ENCODE measurements around the gene PPP1CB.

Gene PPP1CB

DNA sequence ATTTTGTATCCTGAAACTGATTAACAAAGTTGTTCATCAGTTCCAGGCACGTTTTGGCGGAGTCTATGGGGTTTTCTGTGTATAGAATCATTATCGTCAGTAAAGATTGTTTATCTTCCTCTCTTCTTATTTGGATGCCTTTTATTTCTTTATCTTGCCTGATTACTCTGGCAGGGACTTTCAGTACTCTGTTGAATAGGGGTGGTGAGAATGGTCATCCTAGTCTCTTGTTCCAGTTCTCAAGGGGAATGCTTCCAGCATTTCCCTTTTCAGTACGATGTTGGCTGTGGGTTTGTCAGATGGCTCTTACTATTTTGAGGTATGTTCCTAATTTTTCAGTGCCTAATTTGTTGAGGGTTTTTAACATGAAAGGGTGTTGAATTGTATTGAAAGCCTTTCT is 45.0 kb downstream of the PPP1CB start:
- Histone ChIP-seq H3K4me2 (ENCODE audit: low read length) (no peak overlapping the region), H3K27ac (ENCODE audit: low read depth, low read length) (no peak overlapping the region), H3K9me3 (ENCODE audit: control insufficient read depth, insufficient read depth, low read length) (no peaks in the 10 kb centered on the region), H3K4me1 (ENCODE audit: control insufficient read depth, low read length) (no peaks in the 10 kb centered on the region), H3K4me3 (ENCODE audit: low read length) (no peak overlapping the region), H3K9me2 (replicated peaks; ENCODE audit: control insufficient read depth, low read length) (no peaks in the 10 kb centered on the region), H3K36me3 (ENCODE audit: control insufficient read depth, low read length) (peaks cover 74% of the 10 kb centered on the region), H3K27me3 (ENCODE audit: control insufficient read depth, low read length) (no peaks in the 10 kb centered on the region), H4K20me1 (ENCODE audit: control insufficient read depth, insufficient read depth, low read depth, low read length) (peaks cover 10% of the 10 kb centered on the region; the same call in 1 of the 2 replicates), H3F3A (ENCODE audit: control insufficient read depth, insufficient read depth) (0 out of 2 replicates have a peak, but pooled peaks cover 3% of the 10 kb centered on the region), H3K79me2 (ENCODE audit: control insufficient read depth, low read length) (peaks cover 28% of the 10 kb centered on the region)
- no peak for TF ChIP-seq CTCF (IDR thresholded peaks at IDR 0.05; ENCODE audit: low read depth, low read length, poor library complexity, severe bottlenecking)
- no peak for TF ChIP-seq EZH2phosphoT487 (IDR thresholded peaks at IDR 0.05; ENCODE audit: borderline replicate concordance, low read length)

DNA sequence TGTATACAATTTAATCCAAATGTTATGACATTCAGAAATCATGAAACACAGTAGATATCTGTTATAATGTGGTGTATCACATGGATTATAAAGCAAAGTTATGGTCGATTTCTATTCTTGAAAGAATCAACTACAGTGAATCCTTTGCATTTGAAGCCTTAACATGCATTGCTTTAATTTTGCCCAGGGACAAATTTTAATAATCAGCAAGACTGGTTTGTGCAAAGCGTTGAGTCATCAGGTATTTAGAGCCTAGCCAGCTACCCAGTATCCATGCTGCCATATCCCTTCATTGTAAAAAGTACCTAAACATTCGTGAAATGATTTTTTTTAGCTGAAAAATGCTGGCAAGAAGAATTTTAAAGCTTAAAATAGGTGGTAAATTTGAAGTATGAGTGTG is 50.1 kb downstream of the PPP1CB start:
- Histone ChIP-seq H3K4me1 (ENCODE audit: control insufficient read depth, low read length) (no peaks in the 10 kb centered on the region), H3K9me2 (replicated peaks; ENCODE audit: control insufficient read depth, low read length) (no peaks in the 10 kb centered on the region), H4K20me1 (ENCODE audit: control insufficient read depth, insufficient read depth, low read depth, low read length) (peaks cover 5% of the 10 kb centered on the region; the same call in 1 of the 2 replicates), H3K36me3 (ENCODE audit: control insufficient read depth, low read length) (peaks cover 62% of the 10 kb centered on the region), H3K27me3 (ENCODE audit: control insufficient read depth, low read length) (no peaks in the 10 kb centered on the region), H3K4me2 (ENCODE audit: low read length) (no peak overlapping the region), H3K79me2 (ENCODE audit: control insufficient read depth, low read length) (peaks cover 5% of the 10 kb centered on the region), H3F3A (ENCODE audit: control insufficient read depth, insufficient read depth) (no peaks in the 10 kb centered on the region), H3K4me3 (ENCODE audit: low read length) (no peak overlapping the region), H3K9me3 (ENCODE audit: control insufficient read depth, insufficient read depth, low read length) (no peaks in the 10 kb centered on the region), H3K27ac (ENCODE audit: low read depth, low read length) (no peak overlapping the region)
- no peak for TF ChIP-seq CTCF (IDR thresholded peaks at IDR 0.05; ENCODE audit: low read depth, low read length, poor library complexity, severe bottlenecking)
- no peak for TF ChIP-seq EZH2phosphoT487 (IDR thresholded peaks at IDR 0.05; ENCODE audit: borderline replicate concordance, low read length)

GRCh38 chr2:28802975-28803429 is 51.4 kb downstream of the PPP1CB start:
- H3K4me1 ChIP-seq (ENCODE audit: control insufficient read depth, low read length): no peaks in the 10 kb centered on the region
- H3K27ac ChIP-seq (ENCODE audit: low read depth, low read length): no peak overlapping the region

More at GRCh38 chr2:28802975-28803429, 51.4 kb downstream of the PPP1CB start:
- Histone ChIP-seq H3F3A (ENCODE audit: control insufficient read depth, insufficient read depth) (peaks cover 7% of the 10 kb centered on the region), H3K36me3 (ENCODE audit: control insufficient read depth, low read length) (peaks cover 51% of the 10 kb centered on the region), H3K27me3 (ENCODE audit: control insufficient read depth, low read length) (no peaks in the 10 kb centered on the region), H3K9me2 (replicated peaks; ENCODE audit: control insufficient read depth, low read length) (no peaks in the 10 kb centered on the region), H3K4me3 (ENCODE audit: low read length) (no peak overlapping the region), H3K4me2 (ENCODE audit: low read length) (no peak overlapping the region), H3K9me3 (ENCODE audit: control insufficient read depth, insufficient read depth, low read length) (no peaks in the 10 kb centered on the region), H3K79me2 (ENCODE audit: control insufficient read depth, low read length) (no peaks in the 10 kb centered on the region), H4K20me1 (ENCODE audit: control insufficient read depth, insufficient read depth, low read depth, low read length) (no peaks in the 10 kb centered on the region)
- no peak for TF ChIP-seq CTCF (IDR thresholded peaks at IDR 0.05; ENCODE audit: low read depth, low read length, poor library complexity, severe bottlenecking)
- no peak for TF ChIP-seq EZH2phosphoT487 (IDR thresholded peaks at IDR 0.05; ENCODE audit: borderline replicate concordance, low read length)

All from DOHH2 (cell line).